Measurements from ENCODE around the gene FILIP1L. TPM values are rescaled to one million over a fixed set of nuclear protein-coding genes. Genes with fewer than 3 reads are reported as not detected.

The FILIP1L gene
- total and polyA plus RNA-seq, 2 of the 13 experiments (the other 11 are each of a cell fraction or from before 2014, with no cell fraction given), result 8.1 to 187 TPM

- ChIA-PET CTCF (ENCODE audit: low intra/inter-chr PET ratio, low total read pairs) (no interaction called here), POLR2A (no interaction called here)
- Histone ChIP-seq H3K4me3 (replicated peaks in 1 of 3; ENCODE audit: insufficient read depth in 1 of 3, low read depth in 2 of 3, low read length in 3 of 3) (no peak overlapping the region), H3K36me3 (replicated peaks in 1 of 2; ENCODE audit: control insufficient read depth in 1 of 2, insufficient read depth in 2 of 2, low read length in 2 of 2) (no peaks in the 10 kb centered on the region), H3K9ac (ENCODE audit: insufficient read depth, low read depth, low read length) (no peak overlapping the region), H3K79me2 (ENCODE audit: insufficient read depth, low read length) (no peaks in the 10 kb centered on the region), H3K9me3 (ENCODE audit: low read length) (no peaks in the 10 kb centered on the region), H3K4me1 (ENCODE audit: insufficient read depth, low read length) (peaks cover 29% of the 10 kb centered on the region), H3K27ac (ENCODE audit: extremely low read length, insufficient read depth, low read length) (no peak overlapping the region), H4K20me1 (ENCODE audit: insufficient read depth, low read length) (no peaks in the 10 kb centered on the region), H2AFZ (ENCODE audit: low read length) (no peak overlapping the region), H3K27me3 (ENCODE audit: control insufficient read depth in 1 of 2, insufficient read depth in 2 of 2, low read length in 2 of 2) (no peaks in the 10 kb centered on the region), H3K4me2 (ENCODE audit: low read depth, low read length) (no peak overlapping the region)
- FAIRE-seq, result no peak
- ATAC-seq, result no peak
- intact Hi-C loops (cut with micrococcal nuclease; ENCODE audit: unreplicated experiment) (no loop called here), in situ Hi-C loops (cut with HindIII; ENCODE audit: extremely low pct_ligation_motif_present, low pct_unique_long_range_greater_than_20kb) (no loop called here)
- DNase-seq (ENCODE audit: low spot score), result no peak
- BruUV-seq (replicated peaks), result no TSS peak
- 92% methylated on average over 7 of the region's 7 CpGs for WGBS (ENCODE audit: low lambda C conversion rate)
- TF ChIP-seq, protein P1, sequence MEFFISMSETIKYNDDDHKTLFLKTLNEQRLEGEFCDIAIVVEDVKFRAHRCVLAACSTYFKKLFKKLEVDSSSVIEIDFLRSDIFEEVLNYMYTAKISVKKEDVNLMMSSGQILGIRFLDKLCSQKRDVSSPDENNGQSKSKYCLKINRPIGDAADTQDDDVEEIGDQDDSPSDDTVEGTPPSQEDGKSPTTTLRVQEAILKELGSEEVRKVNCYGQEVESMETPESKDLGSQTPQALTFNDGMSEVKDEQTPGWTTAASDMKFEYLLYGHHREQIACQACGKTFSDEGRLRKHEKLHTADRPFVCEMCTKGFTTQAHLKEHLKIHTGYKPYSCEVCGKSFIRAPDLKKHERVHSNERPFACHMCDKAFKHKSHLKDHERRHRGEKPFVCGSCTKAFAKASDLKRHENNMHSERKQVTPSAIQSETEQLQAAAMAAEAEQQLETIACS (CRISPR knock-in tag; IDR thresholded peaks at IDR 0.05), result no peak
- TF ChIP-seq RAD51 (IDR thresholded peaks at IDR 0.05; ENCODE audit: borderline replicate concordance) (no peak), SNAPC2 (CRISPR knock-in tag; IDR thresholded peaks at IDR 0.05) (no peak), THYN1 (CRISPR knock-in tag; IDR thresholded peaks at IDR 0.05; ENCODE audit: borderline replicate concordance, low read depth) (no peak), UBTF (CRISPR knock-in tag; IDR thresholded peaks at IDR 0.05) (no peak), NR1H2 (CRISPR knock-in tag; IDR thresholded peaks at IDR 0.05; ENCODE audit: borderline replicate concordance, low read depth) (no peak), PHF21A (CRISPR knock-in tag; IDR thresholded peaks at IDR 0.05) (no peak), NR0B2 (CRISPR knock-in tag; IDR thresholded peaks at IDR 0.05) (no peak), ATF7 (IDR thresholded peaks at IDR 0.05) (no peak), ATF7 (CRISPR knock-in tag; IDR thresholded peaks at IDR 0.05) (no peak), SMARCC2 (IDR thresholded peaks at IDR 0.05) (no peak), PHB2 (IDR thresholded peaks at IDR 0.05; ENCODE audit: partially characterized antibody) (no peak), ZNF263 (CRISPR knock-in tag; IDR thresholded peaks at IDR 0.05) (no peak), FOSL2 (CRISPR knock-in tag; IDR thresholded peaks at IDR 0.05) (no peak), ZBED4 (CRISPR knock-in tag; IDR thresholded peaks at IDR 0.05; ENCODE audit: borderline replicate concordance) (no peak)
These were observed 152.4 kb downstream of the FILIP1L start for GRCh38 chr3:99961756-99962515.

All from HepG2 (cell line).